Thymus (tissue), 11 donors: ENCODE data around the gene SPTSSA. TPM values are rescaled to one million over a fixed set of nuclear protein-coding genes. Genes with fewer than 3 reads are reported as not detected.
"Not testable (repeated sequence)": the region's sequence is repeated elsewhere in the genome, so short reads cannot be mapped to it uniquely, and the experiment has no call there.

Source experiments
- DNase-seq, 9 donors: peaks; one replicate each; pipeline ENCODE4 v3.0.0-alpha.2; 2013; ENCODE audit warnings: low spot score in 9 of 9, low read depth in 6 of 9, missing footprints in 1 of 9
- H3K27ac ChIP-seq, 2 donors: one replicate each; pipeline ENCODE4 v1.5.1; 2013; ENCODE audit warnings: control low read depth in 1 of 2, low read depth in 1 of 2, low read length in 1 of 2, mild to moderate bottlenecking in 1 of 2, moderate library complexity in 1 of 2
- H3K27me3 ChIP-seq, 2 donors: one replicate each; pipeline ENCODE4 v1.5.1; 2013; ENCODE audit warnings: low read length in 1 of 2; ENCODE audit not compliant: control insufficient read depth in 2 of 2, insufficient read depth in 1 of 2
- H3K36me3 ChIP-seq, 2 donors: one replicate each; pipeline ENCODE4 v1.5.1; 2013; ENCODE audit warnings: low read length in 1 of 2, mild to moderate bottlenecking in 1 of 2, moderate library complexity in 1 of 2; ENCODE audit not compliant: control insufficient read depth in 2 of 2, insufficient read depth in 2 of 2
- H3K4me1 ChIP-seq, 2 donors: one replicate each; pipeline ENCODE4 v1.5.1; 2013; ENCODE audit warnings: low read length in 2 of 2; ENCODE audit not compliant: control insufficient read depth in 2 of 2, insufficient read depth in 2 of 2
- H3K4me3 ChIP-seq, 2 donors: one replicate each; pipeline ENCODE4 v1.5.1; 2013; ENCODE audit warnings: low read length in 2 of 2, control low read depth in 1 of 2, mild to moderate bottlenecking in 1 of 2
- H3K9me3 ChIP-seq, 2 donors: one replicate each; pipeline ENCODE4 v1.5.1; 2013; ENCODE audit warnings: low read length in 1 of 2, mild to moderate bottlenecking in 1 of 2; ENCODE audit not compliant: control insufficient read depth in 2 of 2, insufficient read depth in 1 of 2
- WGBS: extraction: QIAGEN DNeasy Blood & Tissue Kit; methylation state at CpG from one replicate; pipeline ENCODE4 v1.1.7; 2013; 5-methylcytosine and 5-hydroxymethylcytosine counted together
- polyA plus RNA-seq: library from polyadenylated mRNA; stranded (reverse); fragments of 200-250 nt; gene quantifications from one replicate; pipeline ENCODE4 v1.2.3, GENCODE V29; 2013
- total RNA-seq: library from RNA; stranded (reverse); fragments of 120-200 nt; gene quantifications from one replicate; pipeline ENCODE4 v1.2.4, GENCODE V29; 2013
- donor health status: healthy.

SPTSSA gene
- total and polyA plus RNA-seq, 2 donors, result 2.4 to 34.7 TPM

GRCh38 chr14:34386865-34387485 lies 75.1 kb downstream of the SPTSSA start:
- no peak overlapping the region for H3K27ac ChIP-seq
- H3K36me3 ChIP-seq, result no peaks in the 10 kb centered on the region
- peaks cover 0 to 6% of the 10 kb centered on the region in 2 donors for H3K9me3 ChIP-seq
- H3K27me3 ChIP-seq, result no peaks in the 10 kb centered on the region
- DNase-seq, result no peak
- H3K4me3 ChIP-seq, result no peak overlapping the region
- H3K4me1 ChIP-seq, result no peaks in the 10 kb centered on the region
- WGBS, result 91% methylated on average over 5 of the region's 5 CpGs

GRCh38 chr14:34385881-34386280 lies 76.2 kb downstream of the SPTSSA start:
- H3K27ac ChIP-seq, H3K27me3 ChIP-seq, H3K9me3 ChIP-seq, DNase-seq, H3K36me3 ChIP-seq, H3K4me1 ChIP-seq, H3K4me3 ChIP-seq: not testable (repeated sequence)

GRCh38 chr14:34383839-34384238 lies 78.2 kb downstream of the SPTSSA start:
- no peak for DNase-seq
- Histone ChIP-seq H3K4me1 (no peaks in the 10 kb centered on the region), H3K27ac (no peak overlapping the region), H3K9me3 (no peaks in the 10 kb centered on the region), H3K36me3 (no peaks in the 10 kb centered on the region), H3K4me3 (no peak overlapping the region), H3K27me3 (no peaks in the 10 kb centered on the region)
- WGBS, result 87% methylated on average over 2 of the region's 2 CpGs

Other genes with a start within 250 kb of the SPTSSA start
- gene EAPP, start 77.5 kb upstream of the SPTSSA start, total RNA-seq, result 71.2 TPM
- gene EAPP, start 77.5 kb upstream of the SPTSSA start, polyA plus RNA-seq, result 57.5 TPM
- gene SNX6, start 167.9 kb upstream of the SPTSSA start, total RNA-seq, result 86.5 TPM
- 62.9 TPM for gene SNX6, start 167.9 kb upstream of the SPTSSA start, polyA plus RNA-seq